Mucosa of gallbladder (tissue), 1 donor: ENCODE results near the gene ZFP62. TPM values are rescaled to one million over a fixed set of nuclear protein-coding genes. Genes with fewer than 3 reads are reported as not detected.

ENCODE experiments used
- total RNA-seq: library from RNA; stranded (reverse); gene quantifications from one replicate; pipeline ENCODE4 v1.2.1, GENCODE V29; 2021
- donor health status: DM: no; HTN: no; CAD: no.

The ZFP62 gene
- total RNA-seq, 1 donor from 2014 or later, result 34.7 TPM

Other genes with a start within 250 kb of the ZFP62 start
- 11.1 TPM for gene FLT4, start 211.7 kb downstream of the ZFP62 start, total RNA-seq
- gene OR2Y1, start 121.2 kb downstream of the ZFP62 start, total RNA-seq, result not detected
- 145 TPM for gene MGAT1, start 58.5 kb downstream of the ZFP62 start, total RNA-seq
- 47.3 TPM for gene BTNL8, start 37.9 kb upstream of the ZFP62 start, total RNA-seq
- gene BTNL3, start 127.6 kb upstream of the ZFP62 start, total RNA-seq, result 0.09 TPM
- 11.5 TPM for gene BTNL9, start 179.0 kb upstream of the ZFP62 start, total RNA-seq